Activated CD8-positive, alpha-beta T cell treated with anti-CD3 and anti-CD28 coated beads for 36 hours (primary cell): ENCODE measurements around the gene CCN2. TPM values are rescaled to one million over a fixed set of nuclear protein-coding genes. Genes with fewer than 3 reads are reported as not detected.

Experiments used
- ATAC-seq: fragments of 200-7000 bp; cut with Tn5 transposase; one replicate; pipeline ENCODE4 v1.10.0; 2021; ENCODE audit warnings: mild to moderate bottlenecking, moderate library complexity
- CTCF ChIA-PET: fragments of 350-600 bp; sonication (Branson Sonifier 250); formaldehyde crosslinking; loops from one replicate; lab custom pipeline; 2021; ENCODE audit warnings: antibody characterized with exemption; lab: Charles Lee
- POLR2A ChIA-PET: fragments of 350-600 bp; sonication (Branson Sonifier 250); formaldehyde crosslinking; loops from one replicate; lab custom pipeline; 2021; ENCODE audit warnings: antibody characterized with exemption; lab: Charles Lee
- DNase-seq: peaks from one replicate; pipeline ENCODE4 v3.0.0-alpha.2; 2020
- H3K27ac Mint-ChIP-seq: one replicate; pipeline ENCODE4 v1.8.0; 2021; ENCODE audit warnings: mild to moderate bottlenecking, mixed read lengths
- H3K27me3 Mint-ChIP-seq: one replicate; pipeline ENCODE4 v1.8.0; 2021; ENCODE audit warnings: mixed read lengths
- H3K36me3 Mint-ChIP-seq: one replicate; pipeline ENCODE4 v1.8.0; 2021; ENCODE audit warnings: low read depth, mixed read lengths
- H3K4me1 Mint-ChIP-seq: one replicate; pipeline ENCODE4 v1.8.0; 2021; ENCODE audit warnings: low read depth, mixed read lengths
- H3K4me3 Mint-ChIP-seq: one replicate; pipeline ENCODE4 v1.8.0; 2021; ENCODE audit warnings: mild to moderate bottlenecking, moderate library complexity, mixed read lengths
- H3K9me3 Mint-ChIP-seq: one replicate; pipeline ENCODE4 v1.8.0; 2021; ENCODE audit warnings: mixed read lengths
- intact Hi-C: fragments of 100-400 bp; cut with micrococcal nuclease; formaldehyde crosslinking; loops from one replicate; pipeline ENCODE4 v1.10.0; 2022
- total RNA-seq, 2 experiments: library from RNA; stranded (reverse); gene quantifications; one replicate each; pipeline ENCODE4 v1.2.3, GENCODE V29; 2021
- TF ChIP-seq, protein P1 (sequence below): fragments of 200-600 bp; IDR thresholded peaks from one replicate; pipeline ENCODE4 v1.8.0; 2022; ENCODE audit warnings: antibody characterized with exemption, mild to moderate bottlenecking

The CCN2 gene
- total RNA-seq, 2 experiments from 2014 or later = not detected

- no peaks in the 10 kb centered on the region for H3K9me3 Mint-ChIP-seq
- H3K27me3 Mint-ChIP-seq = peaks cover 9% of the 10 kb centered on the region
- ChIA-PET POLR2A (no interaction called here), CTCF (interaction anchor here (1.0 to 1.5 kb wide), 2 partner anchors 10 to 205 kb away, joined by 3 to 4 read pairs; no protein-coding TSS in a partner anchor)
- no peak overlapping the region for H3K27ac Mint-ChIP-seq
- DNase-seq (no peak), ATAC-seq (no peak)
- TF ChIP-seq, protein P1, sequence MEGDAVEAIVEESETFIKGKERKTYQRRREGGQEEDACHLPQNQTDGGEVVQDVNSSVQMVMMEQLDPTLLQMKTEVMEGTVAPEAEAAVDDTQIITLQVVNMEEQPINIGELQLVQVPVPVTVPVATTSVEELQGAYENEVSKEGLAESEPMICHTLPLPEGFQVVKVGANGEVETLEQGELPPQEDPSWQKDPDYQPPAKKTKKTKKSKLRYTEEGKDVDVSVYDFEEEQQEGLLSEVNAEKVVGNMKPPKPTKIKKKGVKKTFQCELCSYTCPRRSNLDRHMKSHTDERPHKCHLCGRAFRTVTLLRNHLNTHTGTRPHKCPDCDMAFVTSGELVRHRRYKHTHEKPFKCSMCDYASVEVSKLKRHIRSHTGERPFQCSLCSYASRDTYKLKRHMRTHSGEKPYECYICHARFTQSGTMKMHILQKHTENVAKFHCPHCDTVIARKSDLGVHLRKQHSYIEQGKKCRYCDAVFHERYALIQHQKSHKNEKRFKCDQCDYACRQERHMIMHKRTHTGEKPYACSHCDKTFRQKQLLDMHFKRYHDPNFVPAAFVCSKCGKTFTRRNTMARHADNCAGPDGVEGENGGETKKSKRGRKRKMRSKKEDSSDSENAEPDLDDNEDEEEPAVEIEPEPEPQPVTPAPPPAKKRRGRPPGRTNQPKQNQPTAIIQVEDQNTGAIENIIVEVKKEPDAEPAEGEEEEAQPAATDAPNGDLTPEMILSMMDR = no peak
- no peaks in the 10 kb centered on the region for H3K4me1 Mint-ChIP-seq
- intact Hi-C loops = no loop called here
- H3K4me3 Mint-ChIP-seq = no peak overlapping the region
- H3K36me3 Mint-ChIP-seq = no peaks in the 10 kb centered on the region
These were observed 50.9 kb downstream of the CCN2 start for GRCh38 chr6:131900231-131900630.

GRCh38 chr6:131898718-131899117, 52.5 kb downstream of the CCN2 start:
- ATAC-seq (no peak), DNase-seq (no peak)
- Mint-ChIP-seq H3K4me1 (no peaks in the 10 kb centered on the region), H3K27me3 (peaks cover 11% of the 10 kb centered on the region), H3K27ac (no peak overlapping the region), H3K9me3 (no peaks in the 10 kb centered on the region), H3K4me3 (no peak overlapping the region), H3K36me3 (no peaks in the 10 kb centered on the region)
- intact Hi-C loops = no loop called here
- POLR2A ChIA-PET = no interaction called here
- CTCF ChIA-PET = no interaction called here
- TF ChIP-seq, protein P1 = no peak

Other genes with a start within 250 kb of the CCN2 start
- gene OR2A4, start 250.0 kb downstream of the CCN2 start, total RNA-seq = not detected
- gene CTAGE9, start 240.4 kb downstream of the CCN2 start, total RNA-seq = not detected
- under 1 TPM; 0.20 to 0.27 TPM for gene ENPP1, start 143.4 kb downstream of the CCN2 start, total RNA-seq